Measurements from ENCODE around the gene LAMB4. TPM values are rescaled to one million over a fixed set of nuclear protein-coding genes. Genes with fewer than 3 reads are reported as not detected.

Gene LAMB4
- total and polyA plus RNA-seq, 2 experiments from 2014 or later = 0.16 TPM; not detected in 1

DNA sequence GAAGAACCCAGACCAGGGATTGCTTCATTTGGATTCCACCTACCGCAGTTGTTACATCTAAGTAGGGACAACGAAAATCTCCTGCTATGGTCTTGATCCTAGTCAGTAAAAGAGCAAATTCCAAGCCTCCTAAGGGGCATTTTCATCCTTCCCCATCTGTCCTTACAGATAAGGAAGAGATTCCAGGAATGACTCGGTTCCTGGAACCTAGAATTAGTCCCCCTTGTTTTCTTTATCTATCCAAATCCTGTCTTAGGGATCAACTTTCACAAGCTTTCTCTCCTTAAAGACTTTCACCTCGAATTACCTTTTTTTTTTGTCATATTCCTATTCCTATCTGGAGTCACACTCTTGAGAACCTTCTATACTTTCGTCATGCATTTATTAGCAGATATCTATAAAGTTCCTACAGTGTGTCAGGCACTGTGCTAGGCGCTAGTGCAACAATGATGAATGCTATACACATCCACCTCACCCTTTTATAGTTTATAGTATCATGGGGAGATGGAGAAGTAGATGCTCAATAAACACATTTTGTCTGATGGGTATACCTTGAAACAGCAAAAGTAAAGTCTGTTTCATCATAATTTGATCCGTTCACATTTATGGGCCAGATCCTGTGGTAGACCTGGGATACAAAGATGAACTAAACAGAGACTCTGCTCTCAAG lies 39.2 kb downstream of the LAMB4 start:
- Histone ChIP-seq H3K27me3 (replicated peaks; ENCODE audit: insufficient read depth) (no peaks in the 10 kb centered on the region), H2AFZ (no peak overlapping the region), H3K4me1 (ENCODE audit: insufficient read depth) (peaks cover 43% of the 10 kb centered on the region), H3K36me3 (ENCODE audit: low read depth) (no peaks in the 10 kb centered on the region), H3K9me3 (ENCODE audit: low read depth) (no peaks in the 10 kb centered on the region), H3K27ac (no peak overlapping the region), H3K79me2 (ENCODE audit: insufficient read depth) (no peaks in the 10 kb centered on the region), H3K9me2 (ENCODE audit: insufficient read depth) (no peaks in the 10 kb centered on the region), H3K4me2 (ENCODE audit: unreplicated experiment) (no peak overlapping the region), H3F3A (ENCODE audit: insufficient read depth) (peaks cover 32% of the 10 kb centered on the region), H3K4me3 (no peak overlapping the region), H3K9ac (no peak overlapping the region), H4K20me1 (ENCODE audit: insufficient read depth) (no peaks in the 10 kb centered on the region)
- in situ Hi-C loops (cut with MboI) = no loop called here
- DNase-seq = no peak
- no peak for TF ChIP-seq EZH2 (IDR thresholded peaks at IDR 0.05; ENCODE audit: insufficient read depth, poor library complexity, severe bottlenecking)
- no peak for TF ChIP-seq EZH2phosphoT487 (IDR thresholded peaks at IDR 0.05; ENCODE audit: insufficient read depth, low read depth)
- WGBS, 2 experiments (ENCODE audit: low coverage in 1 of 2, low lambda C conversion rate in 2 of 2, missing lambda C conversion rate in 2 of 2) = 85 to 89% methylated on average over 7 of the region's 7 CpGs

DNA sequence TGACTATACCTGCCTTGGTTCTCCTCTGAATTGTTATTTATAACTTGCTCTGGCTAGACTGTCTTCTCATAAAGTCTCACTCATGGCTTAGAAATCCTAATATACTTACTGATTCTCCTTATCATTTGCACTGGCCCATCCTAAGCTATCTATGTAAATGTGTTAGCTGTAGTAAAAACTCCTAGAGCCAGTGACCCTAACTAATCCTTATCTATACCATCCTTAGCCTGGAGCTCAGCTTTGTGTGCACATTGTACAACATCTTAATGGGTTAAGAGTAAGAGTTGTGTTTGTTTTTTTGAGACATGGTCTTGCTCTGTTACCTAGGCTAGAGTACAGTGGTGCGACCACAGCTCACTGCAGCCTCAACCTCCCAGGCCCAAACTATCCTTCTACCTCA lies 40.8 kb downstream of the LAMB4 start:
- Histone ChIP-seq H3K4me1 (ENCODE audit: insufficient read depth) (peaks cover 30% of the 10 kb centered on the region), H3K79me2 (ENCODE audit: insufficient read depth) (no peaks in the 10 kb centered on the region), H4K20me1 (ENCODE audit: insufficient read depth) (no peaks in the 10 kb centered on the region), H3K27me3 (replicated peaks; ENCODE audit: insufficient read depth) (no peaks in the 10 kb centered on the region), H3K9me2 (ENCODE audit: insufficient read depth) (no peaks in the 10 kb centered on the region), H3K27ac (no peak overlapping the region), H3K4me2 (ENCODE audit: unreplicated experiment) (no peak overlapping the region), H3K9me3 (ENCODE audit: low read depth) (no peaks in the 10 kb centered on the region), H3F3A (ENCODE audit: insufficient read depth) (peaks cover 18% of the 10 kb centered on the region), H3K36me3 (ENCODE audit: low read depth) (no peaks in the 10 kb centered on the region), H3K9ac (no peak overlapping the region), H2AFZ (no peak overlapping the region), H3K4me3 (no peak overlapping the region)
- WGBS, 2 experiments (ENCODE audit: low coverage in 1 of 2, low lambda C conversion rate in 2 of 2, missing lambda C conversion rate in 2 of 2) = 89 to 100% methylated on average over 1 of the region's 1 CpG
- in situ Hi-C loops (cut with MboI) = no loop called here
- TF ChIP-seq EZH2phosphoT487 (IDR thresholded peaks at IDR 0.05; ENCODE audit: insufficient read depth, low read depth) (no peak), EZH2 (IDR thresholded peaks at IDR 0.05; ENCODE audit: insufficient read depth, poor library complexity, severe bottlenecking) (no peak)
- no peak for DNase-seq

DNA sequence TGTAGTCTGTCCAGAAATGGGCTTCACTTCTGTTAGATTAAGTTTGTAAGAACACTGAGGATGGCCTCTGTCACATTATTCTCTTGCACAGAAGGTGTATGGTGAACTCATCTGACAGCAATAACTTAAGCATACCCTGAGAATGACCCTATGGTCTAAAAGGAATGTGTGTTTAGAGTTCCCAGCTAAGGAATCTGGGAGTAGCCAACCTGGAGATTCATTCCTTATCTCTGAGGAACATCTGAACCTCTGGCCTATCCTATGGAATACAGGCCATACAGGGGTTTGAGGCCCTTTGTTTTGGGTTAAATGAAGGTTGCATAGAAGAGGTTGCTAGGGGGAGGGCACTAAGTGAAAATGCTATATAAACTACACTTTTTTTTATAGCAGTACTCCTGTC lies 41.4 kb downstream of the LAMB4 start:
- H3K9me2 ChIP-seq (ENCODE audit: insufficient read depth) = no peaks in the 10 kb centered on the region
- peak overlapping the region; percentile 12 for H3K4me2 ChIP-seq (ENCODE audit: unreplicated experiment)
- no peak overlapping the region for H2AFZ ChIP-seq
- H3K4me1 ChIP-seq (ENCODE audit: insufficient read depth) = peaks cover 29% of the 10 kb centered on the region
- H3K27me3 ChIP-seq (replicated peaks; ENCODE audit: insufficient read depth) = no peaks in the 10 kb centered on the region
- TF ChIP-seq EZH2phosphoT487 (IDR thresholded peaks at IDR 0.05; ENCODE audit: insufficient read depth, low read depth) = no peak
- no peak for TF ChIP-seq EZH2 (IDR thresholded peaks at IDR 0.05; ENCODE audit: insufficient read depth, poor library complexity, severe bottlenecking)
- peaks cover 11% of the 10 kb centered on the region for H3F3A ChIP-seq (ENCODE audit: insufficient read depth)
- H3K9ac ChIP-seq = no peak overlapping the region
- H3K4me3 ChIP-seq = no peak overlapping the region
- no peaks in the 10 kb centered on the region for H4K20me1 ChIP-seq (ENCODE audit: insufficient read depth)
- in situ Hi-C loops (cut with MboI) = no loop called here
- no peak for DNase-seq
- no peaks in the 10 kb centered on the region for H3K9me3 ChIP-seq (ENCODE audit: low read depth)
- H3K36me3 ChIP-seq (ENCODE audit: low read depth) = no peaks in the 10 kb centered on the region
- H3K27ac ChIP-seq = no peak overlapping the region
- no peaks in the 10 kb centered on the region for H3K79me2 ChIP-seq (ENCODE audit: insufficient read depth)

DNA sequence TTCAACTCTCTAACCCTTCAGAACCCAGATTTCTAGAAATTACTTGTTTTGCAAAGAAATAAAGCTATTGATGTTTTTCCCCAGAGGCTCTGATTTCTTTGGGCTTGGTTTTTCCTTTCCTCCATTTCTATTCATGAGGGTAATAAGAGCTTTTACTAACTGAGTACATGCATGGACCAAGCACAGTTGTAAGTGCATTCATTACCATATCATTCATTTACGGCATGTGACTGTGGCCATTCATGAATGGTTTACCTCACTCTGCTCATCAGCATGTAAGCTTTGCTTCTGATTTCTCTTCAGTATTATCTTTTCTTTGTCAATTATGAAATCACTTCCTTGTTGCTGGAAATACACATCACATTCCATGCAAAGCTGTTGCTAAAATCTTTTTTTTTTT lies 42.4 kb downstream of the LAMB4 start:
- Histone ChIP-seq H3K4me1 (ENCODE audit: insufficient read depth) (peaks cover 20% of the 10 kb centered on the region; the same call in 1 of the 2 replicates), H3K79me2 (ENCODE audit: insufficient read depth) (no peaks in the 10 kb centered on the region), H3K9ac (no peak overlapping the region), H3K4me2 (ENCODE audit: unreplicated experiment) (no peak overlapping the region), H3K27ac (no peak overlapping the region), H4K20me1 (ENCODE audit: insufficient read depth) (no peaks in the 10 kb centered on the region), H3F3A (ENCODE audit: insufficient read depth) (peaks cover 2% of the 10 kb centered on the region; the same call in 1 of the 2 replicates), H3K4me3 (no peak overlapping the region), H3K27me3 (replicated peaks; ENCODE audit: insufficient read depth) (no peaks in the 10 kb centered on the region), H3K36me3 (ENCODE audit: low read depth) (no peaks in the 10 kb centered on the region), H2AFZ (no peak overlapping the region), H3K9me2 (ENCODE audit: insufficient read depth) (no peaks in the 10 kb centered on the region), H3K9me3 (ENCODE audit: low read depth) (no peaks in the 10 kb centered on the region)
- in situ Hi-C loops (cut with MboI) = no loop called here
- no peak for DNase-seq
- no peak for TF ChIP-seq EZH2phosphoT487 (IDR thresholded peaks at IDR 0.05; ENCODE audit: insufficient read depth, low read depth)
- no peak for TF ChIP-seq EZH2 (IDR thresholded peaks at IDR 0.05; ENCODE audit: insufficient read depth, poor library complexity, severe bottlenecking)
- 97 to 100% methylated on average over 1 of the region's 1 CpG for WGBS, 2 experiments (ENCODE audit: low coverage in 1 of 2, low lambda C conversion rate in 2 of 2, missing lambda C conversion rate in 2 of 2)

Measured in GM23248 (cell line).